ENCODE results near the gene RPL32.

GRCh38 chr3:12791430-12791829, 49.9 kb downstream of the RPL32 start:
- TF ChIP-seq FOXM1 (IDR thresholded peaks at IDR 0.05; ENCODE audit: borderline replicate concordance, low read depth), result no peak
- TF ChIP-seq EGR1 (IDR thresholded peaks at IDR 0.05), result no peak
- no peak for TF ChIP-seq TAF1 (IDR thresholded peaks at IDR 0.05; ENCODE audit: low read depth)
- TF ChIP-seq MAX (IDR thresholded peaks at IDR 0.05), result no peak
- TF ChIP-seq EP300 (IDR thresholded peaks at IDR 0.05; ENCODE audit: borderline replicate concordance), result no peak
- no peak for TF ChIP-seq TCF12 (IDR thresholded peaks at IDR 0.05; ENCODE audit: low read depth)

All from Ishikawa (cell line).